ENCODE data around the gene KRTAP1-4. TPM values are rescaled to one million over a fixed set of nuclear protein-coding genes. Genes with fewer than 3 reads are reported as not detected.

Gene KRTAP1-4, protein sequence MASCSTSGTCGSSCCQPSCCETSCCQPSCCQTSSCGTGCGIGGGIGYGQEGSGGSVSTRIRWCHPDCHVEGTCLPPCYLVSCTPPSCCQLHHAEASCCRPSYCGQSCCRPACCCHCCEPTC
- not detected in 2 replicates for total RNA-seq

GRCh38 chr17:41029633-41030245 lies at the start of gene KRTAP1-4:
TSS of gene KRTAP1-4 (minus strand) at chr17:41030195. CDS start at chr17:41030078, 117 bp downstream.

DNA sequence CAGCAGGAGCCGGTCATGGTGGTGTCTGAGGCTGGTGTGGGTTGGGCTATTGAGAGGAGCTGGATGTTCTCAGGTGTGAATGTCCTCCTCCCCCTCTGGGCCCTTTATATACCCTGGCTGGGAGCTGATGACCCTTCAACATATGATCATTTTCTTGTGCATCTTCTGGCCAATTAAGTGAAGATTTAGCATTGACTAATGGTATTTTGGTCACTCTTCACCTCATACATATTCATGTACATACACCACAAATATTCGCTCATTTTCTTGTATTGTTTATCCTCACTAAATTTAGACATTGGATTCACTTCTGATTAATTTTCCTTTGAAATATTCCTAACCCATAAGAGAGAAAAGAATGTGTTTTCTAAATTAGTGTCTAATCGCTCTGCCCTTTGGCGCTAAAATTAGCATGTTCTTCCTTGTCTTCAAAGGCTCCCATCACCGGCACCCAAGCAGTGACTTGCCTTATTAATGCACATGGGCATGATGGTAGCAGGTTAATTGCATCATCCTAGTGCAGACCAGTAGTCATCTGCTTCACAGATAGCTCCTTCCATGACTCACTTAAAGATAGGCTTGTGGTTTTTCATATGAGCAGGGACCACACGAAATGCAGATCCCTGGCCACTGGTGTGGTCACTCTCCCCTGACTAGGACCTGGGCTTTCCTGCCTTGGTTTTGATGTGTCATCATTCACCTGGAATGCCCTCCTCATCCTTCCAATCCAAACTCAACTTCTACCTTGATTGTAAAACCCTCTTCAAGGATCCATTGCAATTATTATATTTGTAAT lies 36.0 kb upstream of the KRTAP1-4 start, which contains the start of gene KRTAP2-4:
TSS of gene KRTAP2-4 (minus strand) at position 51 of the 796 bp plus-strand sequence. CDS start at position 17, 34 bp downstream.

DNA sequence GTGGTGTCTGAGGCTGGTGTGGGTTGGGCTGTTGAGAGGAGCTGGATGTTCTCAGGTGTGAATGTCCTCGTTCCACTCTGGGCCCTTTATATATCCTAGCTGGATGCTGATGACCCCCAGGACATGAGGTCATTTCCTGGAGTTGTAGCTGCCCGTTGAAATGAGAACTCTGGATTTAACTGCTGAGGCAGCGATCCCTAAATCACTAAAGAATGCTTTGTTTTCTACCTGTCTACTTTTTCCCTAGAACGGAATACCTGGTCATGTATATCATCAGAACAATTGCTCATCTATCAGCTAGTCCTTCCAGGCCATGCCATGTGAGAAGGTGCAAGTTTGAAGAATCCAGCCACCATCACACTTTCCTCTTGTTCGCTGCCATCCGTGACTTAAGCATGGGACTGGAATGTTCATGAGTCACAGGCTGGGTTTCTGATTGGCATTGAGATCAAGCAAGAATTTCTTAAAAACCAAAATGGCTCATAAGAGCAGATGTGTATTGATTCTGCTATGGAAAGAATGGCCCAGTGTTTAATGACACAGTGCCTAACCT lies 30.1 kb upstream of the KRTAP1-4 start, which contains the start of gene KRTAP2-3:
TSS of gene KRTAP2-3 (minus strand) at position 63 of the 553 bp plus-strand sequence. CDS start 64 bp downstream, outside the sequence.

DNA sequence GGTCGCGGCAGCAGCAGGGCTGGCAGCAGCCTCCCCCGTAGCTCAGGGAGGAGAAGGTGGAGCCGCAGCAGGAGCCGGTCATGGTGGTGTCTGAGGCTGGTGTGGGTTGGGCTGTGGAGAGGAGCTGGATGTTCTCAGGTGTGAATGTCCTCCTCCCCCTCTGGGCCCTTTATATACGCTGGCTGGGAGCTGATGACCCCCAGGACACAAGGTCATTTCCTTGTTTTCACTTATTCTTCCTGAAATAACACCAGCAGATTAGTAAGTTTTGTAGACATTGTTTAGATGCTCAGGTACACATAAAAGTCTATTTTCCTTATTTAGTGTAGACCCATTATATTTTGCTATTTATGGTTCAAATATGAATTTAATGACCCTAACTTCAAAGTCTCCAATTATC lies 25.1 kb upstream of the KRTAP1-4 start, which contains the start of gene KRTAP2-2:
TSS of gene KRTAP2-2 (minus strand) at position 101 of the 400 bp plus-strand sequence. CDS start at position 82, 19 bp downstream.

GRCh38 chr17:41046735-41047465 lies 16.9 kb upstream of the KRTAP1-4 start, which contains the start of gene KRTAP2-1:
TSS of gene KRTAP2-1 (minus strand) at chr17:41047316. CDS start at chr17:41047267, 49 bp downstream.

GRCh38 chr17:41040783-41041571 lies 11.0 kb upstream of the KRTAP1-4 start, which contains the start of gene KRTAP1-1:
TSS of gene KRTAP1-1 (minus strand) at chr17:41041450. CDS start at chr17:41041397, 53 bp downstream.

GRCh38 chr17:41034346-41034935 lies 4.4 kb upstream of the KRTAP1-4 start, which contains the start of gene KRTAP1-3:
TSS of gene KRTAP1-3 (minus strand) at chr17:41034874. CDS start at chr17:41034821, 53 bp downstream.

GRCh38 chr17:41026715-41027471 lies 3.1 kb downstream of the KRTAP1-4 start, which contains the start of gene KRTAP1-5:
TSS of gene KRTAP1-5 (minus strand) at chr17:41027208. CDS start at chr17:41027155, 53 bp downstream.

GRCh38 chr17:41008811-41009210 lies 21.2 kb downstream of the KRTAP1-4 start, which contains the start of gene KRTAP3-1:
TSS of gene KRTAP3-1 (minus strand) at chr17:41009128. CDS start at chr17:41009074, 54 bp downstream.

GRCh38 chr17:40999563-40999962 lies 30.4 kb downstream of the KRTAP1-4 start, which contains the start of gene KRTAP3-2:
TSS of gene KRTAP3-2 (minus strand) at chr17:40999906. CDS start at chr17:40999853, 53 bp downstream.

DNA sequence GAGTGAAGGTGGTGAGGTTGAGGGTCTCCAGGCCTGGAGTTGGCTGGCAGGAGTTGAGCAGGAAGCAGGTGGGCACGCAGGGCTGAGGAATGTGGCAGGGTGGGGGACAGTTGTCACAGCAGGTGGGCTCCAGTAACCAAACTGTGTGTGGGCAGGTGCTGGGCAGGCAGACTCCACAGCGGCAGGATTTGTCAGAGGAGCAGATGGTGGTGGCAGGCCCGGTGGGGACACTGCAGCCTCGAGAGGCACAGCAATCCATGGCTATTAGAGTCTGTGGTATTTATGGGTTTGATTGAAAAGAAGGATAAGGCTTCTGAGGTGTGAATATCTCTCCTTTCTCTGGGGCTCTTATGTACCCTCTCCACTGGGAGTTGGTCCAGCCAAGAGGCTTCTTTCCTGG lies 36.2 kb downstream of the KRTAP1-4 start, which contains the start of gene KRTAP3-3:
TSS of gene KRTAP3-3 (minus strand) at position 326 of the 400 bp plus-strand sequence. CDS start at position 259, 67 bp downstream.

DNA sequence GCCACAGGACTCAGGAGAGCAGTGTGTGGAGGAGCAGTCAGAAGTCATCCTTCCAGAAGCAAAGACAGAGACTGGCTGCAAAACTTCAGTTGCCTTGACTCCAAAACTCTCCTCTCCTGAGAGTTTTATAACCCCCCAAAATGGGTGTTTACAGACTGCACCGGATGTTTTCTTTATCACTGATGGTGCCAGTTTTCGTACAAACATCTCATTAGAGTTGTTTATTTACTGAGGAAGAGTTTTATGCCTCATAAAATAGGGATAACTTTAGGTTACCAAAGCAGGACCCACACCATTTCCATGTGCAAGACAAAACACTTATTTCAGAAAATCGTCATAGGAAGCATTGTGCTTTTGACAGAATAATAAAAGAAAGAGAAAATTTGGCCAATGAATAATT lies 45.8 kb downstream of the KRTAP1-4 start, which contains the start of gene KRT40:
TSS of gene KRT40 (minus strand) at position 101 of the 400 bp plus-strand sequence. CDS start at position 48, 53 bp downstream.

Other genes starting within 250 kb of the KRTAP1-4 start
- gene KRT27, start 247.6 kb downstream of the KRTAP1-4 start, total RNA-seq: not detected in 2 replicates
- not detected in 2 replicates for gene KRT28, start 230.2 kb downstream of the KRTAP1-4 start, total RNA-seq
- gene KRT10, start 207.6 kb downstream of the KRTAP1-4 start, total RNA-seq: 2.3 and 4.0 TPM in 2 replicates
- gene KRT12, start 163.0 kb downstream of the KRTAP1-4 start, total RNA-seq: under 0.01 TPM in 1 of 2 replicates, not detected in the other
- 0.22 TPM in 1 of 2 replicates, not detected in the other for gene KRT20, start 145.0 kb downstream of the KRTAP1-4 start, total RNA-seq
- 0.50 and 0.55 TPM in 2 replicates for gene KRT23, start 92.5 kb downstream of the KRTAP1-4 start, total RNA-seq
- 0.11 TPM in 1 of 2 replicates, not detected in the other for gene KRT39, start 63.2 kb downstream of the KRTAP1-4 start, total RNA-seq
- not detected in 2 replicates for gene KRT40, start 45.9 kb downstream of the KRTAP1-4 start, total RNA-seq
- not detected in 2 replicates for gene KRTAP3-3, start 36.0 kb downstream of the KRTAP1-4 start, total RNA-seq
- gene KRTAP3-2, start 30.3 kb downstream of the KRTAP1-4 start, total RNA-seq: not detected in 2 replicates
- not detected in 2 replicates for gene KRTAP3-1, start 21.1 kb downstream of the KRTAP1-4 start, total RNA-seq
- gene KRTAP1-5, start 3.0 kb downstream of the KRTAP1-4 start, total RNA-seq: 32.6 and 54.1 TPM in 2 replicates
- gene KRTAP1-3, start 4.7 kb upstream of the KRTAP1-4 start, total RNA-seq: not detected in 2 replicates
- 0.55 and 0.87 TPM in 2 replicates for gene KRTAP1-1, start 11.3 kb upstream of the KRTAP1-4 start, total RNA-seq
- not detected in 2 replicates for gene KRTAP2-1, start 17.1 kb upstream of the KRTAP1-4 start, total RNA-seq
- not detected in 2 replicates for gene KRTAP2-2, start 25.0 kb upstream of the KRTAP1-4 start, total RNA-seq
- 0.12 and 1.00 TPM in 2 replicates for gene KRTAP2-3, start 29.9 kb upstream of the KRTAP1-4 start, total RNA-seq
- not detected in 2 replicates for gene KRTAP2-4, start 35.7 kb upstream of the KRTAP1-4 start, total RNA-seq
- not detected in 2 replicates for gene KRTAP4-7, start 54.0 kb upstream of the KRTAP1-4 start, total RNA-seq
- not detected in 2 replicates for gene KRTAP4-8, start 67.9 kb upstream of the KRTAP1-4 start, total RNA-seq
- gene KRTAP4-16, start 72.0 kb upstream of the KRTAP1-4 start, total RNA-seq: not detected in 2 replicates
- 0.12 TPM in 1 of 2 replicates, not detected in the other for gene KRTAP4-9, start 75.2 kb upstream of the KRTAP1-4 start, total RNA-seq
- not detected in 2 replicates for gene KRTAP4-11, start 88.2 kb upstream of the KRTAP1-4 start, total RNA-seq
- not detected in 2 replicates for gene KRTAP4-12, start 94.0 kb upstream of the KRTAP1-4 start, total RNA-seq
- gene KRTAP4-6, start 110.3 kb upstream of the KRTAP1-4 start, total RNA-seq: not detected in 2 replicates
- not detected in 2 replicates for gene KRTAP4-5, start 119.6 kb upstream of the KRTAP1-4 start, total RNA-seq
- not detected in 2 replicates for gene KRTAP4-4, start 130.6 kb upstream of the KRTAP1-4 start, total RNA-seq
- gene KRTAP4-3, start 138.0 kb upstream of the KRTAP1-4 start, total RNA-seq: not detected in 2 replicates
- gene KRTAP4-2, start 148.0 kb upstream of the KRTAP1-4 start, total RNA-seq: not detected in 2 replicates
- gene KRTAP4-1, start 154.7 kb upstream of the KRTAP1-4 start, total RNA-seq: 0.11 TPM in 1 of 2 replicates, not detected in the other
- gene KRTAP9-1, start 159.7 kb upstream of the KRTAP1-4 start, total RNA-seq: not detected in 2 replicates
- gene KRTAP9-2, start 196.5 kb upstream of the KRTAP1-4 start, total RNA-seq: not detected in 2 replicates
- gene KRTAP9-3, start 202.3 kb upstream of the KRTAP1-4 start, total RNA-seq: not detected in 2 replicates
- not detected in 2 replicates for gene KRTAP9-8, start 207.8 kb upstream of the KRTAP1-4 start, total RNA-seq
- not detected in 2 replicates for gene KRTAP9-4, start 219.5 kb upstream of the KRTAP1-4 start, total RNA-seq
- gene KRTAP9-9, start 225.2 kb upstream of the KRTAP1-4 start, total RNA-seq: not detected in 2 replicates
- gene KRTAP9-6, start 235.2 kb upstream of the KRTAP1-4 start, total RNA-seq: not detected in 2 replicates
- not detected in 2 replicates for gene KRTAP9-7, start 245.5 kb upstream of the KRTAP1-4 start, total RNA-seq